ENCODE measurements around the gene TPCN2.
"Not testable (repeated sequence)": the region's sequence is repeated elsewhere in the genome, so short reads cannot be mapped to it uniquely, and the experiment has no call there.

TPCN2 gene

DNA sequence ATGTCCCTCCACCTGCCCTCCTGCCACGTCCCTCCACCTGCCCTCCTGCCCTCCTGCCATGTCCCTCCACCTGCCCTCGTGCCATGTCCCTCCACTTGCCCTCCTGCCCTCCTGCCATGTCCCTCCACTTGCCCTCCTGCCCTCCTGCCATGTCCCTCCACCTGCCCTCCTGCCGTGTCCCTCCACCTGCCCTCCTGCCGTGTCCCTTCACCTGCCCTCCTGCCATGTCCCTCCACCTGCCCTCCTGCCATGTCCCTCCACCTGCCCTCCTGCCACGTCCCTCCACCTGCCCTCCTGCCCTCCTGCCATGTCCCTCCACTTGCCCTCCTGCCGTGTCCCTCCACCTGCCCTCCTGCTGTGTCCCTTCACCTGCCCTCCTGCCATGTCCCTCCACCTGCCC lies 28.2 kb downstream of the TPCN2 start:
- DNase-seq = not testable (repeated sequence)

GRCh38 chr11:69078508-69078907 lies 29.8 kb downstream of the TPCN2 start:
- DNase-seq = no peak

- DNase-seq = no peak
Observed at GRCh38 chr11:69078930-69079605, 30.3 kb downstream of the TPCN2 start.

DNA sequence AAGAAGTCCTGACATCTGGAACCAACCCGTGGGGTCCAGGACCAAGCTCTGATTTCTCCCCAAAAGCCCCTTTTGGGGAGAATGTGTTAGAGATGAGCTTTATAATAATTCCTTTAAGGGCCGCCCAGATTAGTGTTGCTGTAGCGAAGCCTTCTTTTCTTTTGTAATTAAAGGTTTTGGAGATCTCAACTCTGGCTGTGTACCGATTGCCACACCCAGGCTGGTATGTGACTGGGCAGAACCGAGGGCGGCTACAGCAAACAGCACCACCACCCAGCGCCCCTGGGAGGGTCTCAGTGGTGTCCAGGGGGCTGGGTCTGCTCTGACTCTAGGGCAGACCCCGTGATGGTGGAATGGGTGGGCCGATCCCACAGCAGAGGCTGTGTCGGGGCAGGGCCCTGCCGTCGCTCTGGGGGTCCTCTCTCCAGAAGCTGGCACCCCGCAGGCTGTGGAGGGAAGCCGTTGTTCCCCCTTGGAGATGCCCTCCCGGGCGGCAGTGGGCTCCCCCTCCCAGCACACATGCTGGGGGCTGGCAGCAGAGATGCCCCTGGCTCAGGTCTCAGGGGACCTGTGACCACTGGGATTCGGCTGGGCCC lies 31.0 kb downstream of the TPCN2 start:
- DNase-seq = no peak

DNA sequence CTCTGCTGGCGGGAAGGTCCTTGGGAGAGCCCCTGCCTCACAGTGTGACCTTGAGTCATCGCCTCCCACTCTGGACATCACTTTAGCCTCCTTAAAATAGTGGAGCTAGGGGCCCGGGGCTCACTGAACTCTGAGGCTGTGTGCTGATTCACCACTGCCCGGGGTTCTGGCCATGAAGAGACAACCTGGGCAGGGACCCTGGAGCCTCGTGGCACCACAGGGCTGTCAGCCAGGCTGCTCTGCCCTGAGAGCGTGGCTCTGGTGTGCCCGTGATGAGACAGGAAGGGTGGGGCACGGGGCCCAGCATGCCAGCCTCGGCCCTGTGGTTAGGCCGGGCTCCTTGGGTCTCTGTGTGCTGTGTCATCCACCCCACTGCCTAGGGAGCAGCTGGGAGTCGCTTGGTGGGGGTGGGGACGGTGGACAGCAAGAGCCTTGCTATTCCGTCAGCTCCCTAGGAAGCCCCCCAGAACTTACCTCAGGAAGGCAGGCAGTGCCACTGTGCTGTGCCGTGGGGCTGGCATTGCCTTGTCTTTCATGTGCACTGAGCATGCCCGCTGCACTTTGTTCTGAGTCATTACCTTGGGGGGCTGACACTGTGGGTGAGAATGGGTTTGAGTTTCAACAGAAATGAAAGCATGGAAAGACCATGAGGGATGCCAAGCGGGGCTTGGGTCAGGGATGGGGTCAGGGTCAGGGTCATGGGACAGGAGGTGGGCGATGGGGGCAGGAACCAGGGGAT lies 31.7 kb downstream of the TPCN2 start:
- DNase-seq = peak; percentile 70

- DNase-seq = no peak
Observed at GRCh38 chr11:69081180-69081579, 32.4 kb downstream of the TPCN2 start.

- DNase-seq = no peak
Observed at GRCh38 chr11:69083531-69084247, 35.0 kb downstream of the TPCN2 start.

GRCh38 chr11:69084371-69084770 lies 35.6 kb downstream of the TPCN2 start:
- no peak for DNase-seq

DNA sequence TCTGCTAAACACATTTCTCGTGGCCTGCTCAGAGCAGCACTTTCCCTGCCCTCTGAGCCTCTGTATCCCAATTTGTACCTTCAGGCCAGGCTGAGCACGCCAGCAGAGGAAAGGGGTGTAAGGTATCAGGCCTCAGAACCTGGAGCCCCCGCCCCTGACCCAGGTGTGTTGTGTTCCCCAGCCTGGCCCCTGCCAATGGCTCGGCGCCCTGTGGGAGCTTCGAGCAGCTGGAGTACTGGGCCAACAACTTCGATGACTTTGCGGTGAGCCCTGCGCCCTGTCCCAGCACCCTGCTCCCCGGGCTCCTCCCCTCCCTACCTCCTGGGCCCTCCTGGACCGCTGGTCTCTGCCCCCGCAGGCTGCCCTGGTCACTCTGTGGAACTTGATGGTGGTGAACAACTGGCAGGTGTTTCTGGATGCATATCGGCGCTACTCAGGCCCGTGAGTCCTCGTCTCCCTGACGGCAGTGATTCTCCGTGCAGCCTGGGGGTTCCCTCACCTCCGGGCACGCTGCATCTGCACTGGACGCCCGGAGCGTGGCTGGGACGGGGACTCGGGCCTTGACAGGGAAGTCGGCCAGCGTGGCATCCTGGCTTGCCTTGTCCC lies 36.9 kb downstream of the TPCN2 start:
- no peak for DNase-seq

DNA sequence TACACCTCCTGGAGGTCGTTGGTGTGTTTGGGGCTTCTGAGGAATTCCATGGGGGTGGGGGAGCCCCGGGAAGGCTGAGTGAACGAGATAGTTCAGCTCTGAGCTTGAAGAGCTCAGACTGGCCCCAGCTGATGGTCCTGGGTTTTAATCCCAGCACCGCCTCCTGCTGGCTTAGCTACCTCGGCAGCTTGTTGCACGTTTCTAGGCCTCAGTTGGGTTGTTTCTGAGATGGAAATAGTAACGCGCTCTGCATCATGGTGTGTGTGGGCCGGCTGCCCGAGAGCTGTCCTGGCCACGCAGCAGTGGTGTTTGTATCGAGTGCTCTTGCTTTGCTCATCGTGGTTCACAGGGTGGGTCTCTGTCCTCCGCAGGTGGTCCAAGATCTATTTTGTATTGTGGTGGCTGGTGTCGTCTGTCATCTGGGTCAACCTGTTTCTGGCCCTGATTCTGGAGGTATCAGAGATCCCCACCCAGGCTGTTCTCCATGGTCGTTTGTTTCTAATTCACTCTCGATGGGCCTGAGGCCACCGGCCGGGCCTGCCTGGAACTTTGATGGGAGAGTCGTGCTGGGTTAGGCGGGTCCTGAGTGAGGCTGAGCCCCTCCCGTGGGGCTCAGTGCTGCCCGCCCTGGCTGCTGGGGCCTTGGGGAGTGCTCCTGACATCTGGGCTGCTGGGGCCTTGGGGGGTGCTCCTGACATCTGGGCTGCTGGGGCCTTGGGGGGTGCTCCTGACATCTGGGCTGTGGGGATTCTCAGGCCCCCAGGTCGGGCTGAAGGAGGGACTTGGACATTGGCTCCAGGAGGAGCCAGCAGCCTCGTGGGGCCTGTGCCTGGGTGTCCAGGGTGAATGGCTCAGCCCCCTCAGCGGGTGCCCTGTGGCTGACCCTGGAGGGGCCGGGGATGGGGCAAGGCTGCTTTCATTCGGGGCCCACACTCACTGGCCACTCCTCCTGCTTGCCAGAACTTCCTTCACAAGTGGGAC lies 37.7 kb downstream of the TPCN2 start:
- no peak for DNase-seq

GRCh38 chr11:69087133-69087524 lies 38.4 kb downstream of the TPCN2 start:
- no peak for DNase-seq

DNA sequence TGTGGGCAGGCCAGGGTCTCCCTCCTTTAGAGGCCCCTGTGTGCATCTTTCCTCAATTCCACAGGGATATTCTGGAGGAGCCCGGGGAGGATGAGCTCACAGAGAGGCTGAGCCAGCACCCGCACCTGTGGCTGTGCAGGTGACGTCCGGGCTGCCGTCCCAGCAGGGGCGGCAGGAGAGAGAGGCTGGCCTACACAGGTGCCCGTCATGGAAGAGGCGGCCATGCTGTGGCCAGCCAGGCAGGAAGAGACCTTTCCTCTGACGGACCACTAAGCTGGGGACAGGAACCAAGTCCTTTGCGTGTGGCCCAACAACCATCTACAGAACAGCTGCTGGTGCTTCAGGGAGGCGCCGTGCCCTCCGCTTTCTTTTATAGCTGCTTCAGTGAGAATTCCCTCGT lies 39.1 kb downstream of the TPCN2 start:
- no peak for DNase-seq

GRCh38 chr11:69088676-69089146 lies 40.0 kb downstream of the TPCN2 start:
- peak; percentile 61 for DNase-seq

- peak; percentile 33 for DNase-seq
Observed at GRCh38 chr11:69089258-69089657, 40.5 kb downstream of the TPCN2 start.

DNA sequence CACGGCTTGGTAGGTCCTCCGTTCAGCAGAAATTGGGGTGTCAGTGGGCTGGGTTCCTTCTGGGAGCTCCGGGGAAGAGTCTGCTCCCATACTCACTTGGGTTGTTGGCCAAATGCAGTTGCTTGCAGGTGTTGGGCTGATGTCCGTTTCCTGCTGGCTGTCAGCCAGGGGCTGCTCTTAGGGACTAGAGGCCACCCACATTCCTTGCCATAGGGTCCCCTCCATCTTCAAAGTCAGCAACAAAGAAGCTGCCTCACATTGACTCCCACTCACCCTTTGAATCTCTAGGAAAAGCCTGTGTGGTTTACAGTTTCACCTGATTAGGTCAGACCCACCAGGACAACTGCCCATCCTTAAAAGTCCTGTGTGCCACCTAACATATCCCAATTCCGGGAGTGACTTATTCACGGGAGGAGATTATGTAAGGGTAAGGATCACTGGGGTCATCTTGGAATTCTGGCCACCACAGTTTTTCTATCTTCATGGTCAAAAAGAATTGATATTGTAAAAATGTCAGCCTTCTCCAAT lies 43.0 kb downstream of the TPCN2 start:
- no peak for DNase-seq

DNA sequence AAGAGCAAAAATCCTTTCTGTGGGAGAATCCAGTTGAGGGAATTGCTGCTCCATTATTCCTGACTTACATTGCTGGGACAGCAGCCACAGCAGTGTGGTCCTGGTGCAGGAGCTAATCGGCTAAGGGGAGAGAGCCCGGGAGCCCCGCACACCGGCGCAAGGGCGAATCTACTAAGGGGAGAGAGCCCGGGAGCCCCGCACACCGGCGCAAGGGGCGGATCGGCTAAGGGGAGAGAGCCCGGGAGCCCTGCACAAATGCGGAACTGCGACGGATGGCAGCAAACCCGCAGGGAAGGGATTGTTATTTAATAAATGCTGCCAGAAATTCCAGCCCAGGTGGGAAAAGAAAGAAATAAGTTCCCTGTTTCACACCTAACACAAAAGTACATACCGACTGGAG lies 43.5 kb downstream of the TPCN2 start:
- no peak for DNase-seq

DNA sequence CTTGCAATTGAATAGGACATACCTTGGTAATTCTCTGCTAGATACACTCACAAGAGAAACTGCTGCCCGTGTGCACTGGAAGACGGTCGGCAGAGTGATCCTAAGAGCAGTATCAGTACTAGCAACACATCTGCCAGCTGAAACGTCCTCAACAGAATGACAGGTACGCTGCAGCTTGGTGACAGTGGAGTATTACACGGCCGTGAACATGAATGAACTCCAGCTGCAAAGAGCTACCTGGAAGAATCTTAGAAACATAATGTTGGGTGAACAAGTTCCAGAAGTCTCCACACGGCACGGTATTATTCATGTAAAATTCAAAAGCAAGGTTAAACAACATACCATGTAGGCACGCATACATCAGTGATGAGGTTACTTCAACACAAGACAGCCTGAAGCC lies 44.4 kb downstream of the TPCN2 start:
- DNase-seq = no peak

DNA sequence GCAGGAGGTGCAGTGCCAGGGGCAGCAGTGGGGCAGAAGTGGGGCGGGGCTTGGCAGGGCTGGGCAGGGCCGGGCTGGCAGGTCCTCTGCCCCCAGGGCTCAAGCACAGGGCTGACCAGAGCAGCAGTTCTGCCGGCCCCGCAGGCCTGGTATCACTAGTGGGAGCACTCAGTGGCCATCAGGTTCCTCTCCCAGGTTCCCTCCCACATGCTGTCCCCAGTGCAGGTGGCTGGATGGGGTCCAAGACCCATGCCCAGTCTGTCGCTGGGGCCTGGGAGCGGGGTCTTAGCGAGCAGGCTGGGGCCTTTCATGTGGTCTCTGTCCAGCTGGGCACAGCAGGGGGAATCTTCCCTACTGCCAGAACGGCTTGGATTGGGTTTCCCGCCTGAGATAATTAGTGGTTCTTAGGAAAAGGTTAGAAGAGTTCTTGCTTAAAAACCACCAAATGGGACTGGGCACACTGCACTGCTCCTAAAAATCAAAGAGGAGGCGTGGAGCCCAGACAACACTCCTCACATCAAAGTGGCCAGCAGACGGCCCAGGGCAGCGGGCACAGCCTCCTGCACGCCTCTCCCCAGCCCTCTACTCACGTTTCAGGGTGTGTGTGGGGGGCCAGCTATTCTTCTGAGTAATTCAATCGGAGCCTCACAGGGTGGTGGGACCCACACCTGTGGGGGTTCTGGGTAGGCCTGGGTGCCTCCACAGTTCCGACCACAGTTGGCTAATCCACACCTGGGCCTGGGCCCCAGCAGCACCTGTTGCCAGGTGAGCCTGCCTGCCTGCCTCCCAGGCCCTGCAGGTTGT lies 45.6 kb downstream of the TPCN2 start:
- no peak for DNase-seq

GRCh38 chr11:69094915-69095290 lies 46.2 kb downstream of the TPCN2 start:
- DNase-seq = no peak

DNA sequence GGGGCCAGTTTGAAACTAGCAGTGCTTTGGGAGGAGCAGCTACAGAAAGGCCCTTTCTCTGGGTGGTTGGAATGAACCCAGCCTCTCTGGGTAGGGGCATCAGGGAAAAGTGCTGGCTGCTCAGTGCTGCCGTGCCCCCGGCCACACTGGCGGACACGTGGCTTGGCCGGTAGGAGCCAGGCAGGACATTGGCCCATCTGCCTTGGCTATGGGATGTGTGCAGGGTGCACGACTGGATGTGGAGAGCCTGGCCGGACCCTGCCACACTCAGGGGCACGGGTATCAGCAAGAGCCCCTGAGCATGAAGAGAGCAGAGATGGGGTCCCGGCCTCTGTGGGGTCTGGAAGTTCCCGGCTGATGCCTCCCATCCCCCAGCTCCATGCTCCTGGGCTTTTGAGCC lies 46.6 kb downstream of the TPCN2 start:
- DNase-seq = no peak

DNA sequence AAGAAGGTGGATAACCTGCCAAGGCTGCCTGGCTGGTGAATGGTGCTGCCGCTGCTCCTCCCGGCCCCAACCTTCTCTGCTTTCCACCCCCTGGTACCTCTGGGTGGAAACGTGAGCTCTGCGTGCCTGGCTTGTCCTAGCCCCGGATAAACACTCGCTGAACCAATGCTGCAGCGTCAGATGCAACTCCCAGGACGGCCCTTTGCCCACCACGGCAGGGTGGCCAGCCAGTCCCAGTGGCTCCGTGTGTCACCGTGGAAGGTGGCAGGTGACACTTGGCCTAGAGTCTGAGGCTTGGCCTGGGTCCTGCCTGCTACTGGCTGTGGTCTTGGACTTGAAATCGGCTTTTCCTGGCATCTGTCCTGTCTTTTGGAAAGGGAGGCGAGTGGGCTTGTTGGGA lies 47.7 kb downstream of the TPCN2 start:
- no peak for DNase-seq

All from NCI-H226 (cell line).